K562 (cell line): Measurements from ENCODE around the gene CYP2C9. TPM values are rescaled to one million over a fixed set of nuclear protein-coding genes. Genes with fewer than 3 reads are reported as not detected.

Experiments
- ATAC-seq: fragments of 200-7000 bp; cut with Tn5 transposase; 3 replicates; pipeline ENCODE4 v1.9.1; 2020; ENCODE audit warnings: moderate library complexity
- BruUV-seq: library from RNA; stranded (reverse); fragments of 400-500 nt; replicated peaks from 2 replicates; lab custom pipeline; 2021; lab: Mats Ljungman, UMichigan
- CTCF ChIA-PET: fragments of 300-600 bp; formaldehyde crosslinking; extraction: SDS; loops from one replicate; lab custom pipeline; 2021; ENCODE audit warnings: low intra/inter-chr PET ratio; lab: Yijun Ruan, JAX
- POLR2A ChIA-PET: fragments of 300-600, 350-650 bp; sonication (Branson Sonifier 250); formaldehyde crosslinking; extraction: SDS; loops from one replicate; lab custom pipeline; 2021; ENCODE audit warnings: antibody characterized with exemption, inconsistent platforms; lab: Yijun Ruan, JAX
- DNase-seq, 4 experiments: peaks; one replicate each; pipeline versions ENCODE4 v3.0.0 to v3.0.0-alpha.2; 2011 to 2018; ENCODE audit warnings: low spot score in 3 of 4, mixed read lengths in 3 of 4; ENCODE audit errors: extremely low read depth in 1 of 4
- FAIRE-seq: peaks from 2 replicates; lab custom pipeline; 2011; peaks lifted over from hg19 to GRCh38; lab: Jason Lieb, UNC
- H2AFZ ChIP-seq: 2 replicates; pipeline ENCODE4 v1.6.0; 2011; ENCODE audit warnings: low read depth, low read length, control low read depth, inconsistent platforms
- H3K27ac ChIP-seq: fragments of 200-600 bp; 3 replicates; pipeline ENCODE4 v1.8.0; 2011; ENCODE audit warnings: low read depth, mild to moderate bottlenecking, control low read depth, inconsistent platforms, low read length, moderate library complexity, mixed read lengths; ENCODE audit errors: extremely low read depth
- H3K27me3 ChIP-seq, 2 experiments: fragments of 300-600 bp in 1 of 2; 2 replicates in 1 of 2; 3 replicates in 1 of 2; pipeline versions ENCODE4 v1.6.0 to v1.8.0; 2011; ENCODE audit warnings: inconsistent platforms in 2 of 2, low read length in 2 of 2, mild to moderate bottlenecking in 1 of 2, mixed read lengths in 1 of 2, moderate library complexity in 1 of 2; ENCODE audit not compliant: control insufficient read depth in 2 of 2, insufficient read depth in 2 of 2
- H3K36me3 ChIP-seq: fragments of 300-600 bp; 3 replicates; pipeline ENCODE4 v1.8.0; 2011; ENCODE audit warnings: mild to moderate bottlenecking, low read length, inconsistent platforms; ENCODE audit not compliant: control insufficient read depth, insufficient read depth
- H3K4me1 ChIP-seq, 2 experiments: fragments of 200-600 bp in 1 of 2; replicated peaks in 1 of 2; 2 replicates in 1 of 2; 3 replicates in 1 of 2; pipeline versions ENCODE4 v1.5.1 to v1.8.0; 2011; ENCODE audit warnings: inconsistent platforms in 2 of 2, low read length in 2 of 2, mild to moderate bottlenecking in 1 of 2, mixed read lengths in 1 of 2, moderate library complexity in 1 of 2; ENCODE audit not compliant: control insufficient read depth in 2 of 2, insufficient read depth in 2 of 2
- H3K4me2 ChIP-seq: 2 replicates; pipeline ENCODE4 v1.6.1; 2011; ENCODE audit warnings: low read length, control low read depth, inconsistent platforms, mixed read lengths; ENCODE audit not compliant: insufficient read depth
- H3K4me3 ChIP-seq: fragments of 200-600 bp; sonication (generic), shearing (Covaris generic); 2 replicates; pipeline ENCODE4 v1.5.1; 2016; ENCODE audit warnings: control low read depth, inconsistent platforms
- H3K79me2 ChIP-seq: fragments of 200-600 bp; 3 replicates; pipeline ENCODE4 v1.8.0; 2011; ENCODE audit warnings: low read length, inconsistent platforms; ENCODE audit not compliant: control insufficient read depth, insufficient read depth
- H3K9ac ChIP-seq, 2 experiments: 2 replicates each; pipeline versions ENCODE4 v1.6.0 to v1.6.1; 2011; ENCODE audit warnings: low read depth in 2 of 2, low read length in 2 of 2, control low read depth in 1 of 2, inconsistent platforms in 1 of 2, mild to moderate bottlenecking in 1 of 2, mixed read lengths in 1 of 2; ENCODE audit not compliant: insufficient read depth in 1 of 2
- H3K9me1 ChIP-seq: one replicate; pipeline ENCODE4 v1.6.0; 2011; ENCODE audit warnings: inconsistent platforms, mild to moderate bottlenecking, low read length, moderate library complexity; ENCODE audit not compliant: control insufficient read depth, insufficient read depth
- H3K9me3 ChIP-seq: replicated peaks from 2 replicates; pipeline ENCODE4 v1.5.1; 2011; ENCODE audit warnings: low read depth, low read length, inconsistent platforms; ENCODE audit not compliant: control insufficient read depth, insufficient read depth
- H4K20me1 ChIP-seq: replicated peaks from 2 replicates; pipeline ENCODE4 v1.6.1; 2011; ENCODE audit warnings: low read length, inconsistent platforms, mixed read lengths; ENCODE audit not compliant: control insufficient read depth, insufficient read depth
- ARID1B ChIP-seq: fragments of 450-650 bp; IDR thresholded peaks from 2 replicates; pipeline ENCODE4 v1.6.1; 2016; ENCODE audit warnings: antibody characterized with exemption, mild to moderate bottlenecking, inconsistent platforms
- CHCHD3 ChIP-seq: fragments of 250-450 bp; sonication (Bioruptor Pico); IDR thresholded peaks from 2 replicates; pipeline ENCODE4 v2.1.2; 2022; ENCODE audit warnings: mild to moderate bottlenecking
- FOXJ3 ChIP-seq: sonication (generic); formaldehyde crosslinking; IDR thresholded peaks from 2 replicates; pipeline ENCODE4 v1.4.0; 2020; ENCODE audit warnings: mild to moderate bottlenecking, missing genetic modification reagents
- GABPB2 ChIP-seq: fragments of 250-450 bp; sonication (Bioruptor Pico); conservative IDR thresholded peaks from 2 replicates; pipeline ENCODE4 v1.5.1; 2021; ENCODE audit warnings: mild to moderate bottlenecking
- GATAD2B ChIP-seq: fragments of 450-650 bp; IDR thresholded peaks from 2 replicates; pipeline ENCODE4 v1.6.1; 2017; ENCODE audit warnings: mild to moderate bottlenecking, borderline replicate concordance
- HCFC1 ChIP-seq: IDR thresholded peaks from 2 replicates; pipeline ENCODE4 v1.6.1; 2012; ENCODE audit warnings: low read depth, low read length, improper control_type of control experiment
- NBN ChIP-seq: fragments of 450-650 bp; IDR thresholded peaks from 2 replicates; pipeline ENCODE4 v1.6.1; 2016; ENCODE audit warnings: low read depth, mild to moderate bottlenecking
- PATZ1 ChIP-seq: fragments of 250-450 bp; sonication (Bioruptor Pico); IDR thresholded peaks from 2 replicates; pipeline ENCODE4 v1.5.0; 2020; ENCODE audit warnings: mild to moderate bottlenecking, borderline replicate concordance
- POLR2B ChIP-seq: fragments of 450-650 bp; IDR thresholded peaks from 2 replicates; pipeline ENCODE4 v1.6.1; 2018; ENCODE audit warnings: low read depth; ENCODE audit not compliant: partially characterized antibody
- SAFB2 ChIP-seq: fragments of 200-400 bp; formaldehyde crosslinking; IDR thresholded peaks from 2 replicates; pipeline ENCODE4 v1.6.1; 2018; ENCODE audit warnings: borderline replicate concordance, low read length, low read depth, moderate library complexity; ENCODE audit not compliant: severe bottlenecking
- SIN3A ChIP-seq, 2 experiments: fragments of 150-350 bp in 1 of 2; IDR thresholded peaks; 2 replicates each; pipeline ENCODE4 v1.6.1; 2011 to 2016; ENCODE audit warnings: borderline replicate concordance in 2 of 2, low read depth in 2 of 2, low read length in 2 of 2, mild to moderate bottlenecking in 2 of 2, moderate library complexity in 2 of 2; ENCODE audit not compliant: control insufficient read depth in 1 of 2
- SMARCE1 ChIP-seq: fragments of 450-650 bp; IDR thresholded peaks from 2 replicates; pipeline ENCODE4 v1.7.1; 2016; ENCODE audit warnings: mild to moderate bottlenecking
- STAG1 ChIP-seq: sonication (generic); formaldehyde crosslinking; IDR thresholded peaks from 2 replicates; pipeline ENCODE4 v1.5.0; 2020; ENCODE audit warnings: missing genetic modification reagents, borderline replicate concordance
- U2AF1 ChIP-seq: fragments of 200-400 bp; formaldehyde crosslinking; optimal IDR thresholded peaks from 2 replicates; pipeline ENCODE3; 2017; ENCODE audit warnings: mild to moderate bottlenecking, low read depth, low read length, moderate library complexity
- UBTF ChIP-seq, 2 experiments: IDR thresholded peaks; 2 replicates each; pipeline ENCODE4 v1.6.1; 2012; ENCODE audit warnings: improper control_type of control experiment in 2 of 2, low read depth in 2 of 2, low read length in 2 of 2, borderline replicate concordance in 1 of 2
- ZFP91 ChIP-seq: sonication (generic); formaldehyde crosslinking; IDR thresholded peaks from 2 replicates; pipeline ENCODE4 v1.8.0; 2022; ENCODE audit warnings: mild to moderate bottlenecking, missing genetic modification reagents
- ZKSCAN1 ChIP-seq: fragments of 150-350 bp; IDR thresholded peaks from 2 replicates; pipeline ENCODE4 v1.6.1; 2016; ENCODE audit warnings: low read depth, low read length
- WGBS: fragments of 100-300 bp; shearing (Covaris generic); methylation state at CpG from one replicate; pipeline ENCODE4 v1.1.6; 2016; ENCODE audit warnings: low coverage, mixed read lengths; ENCODE audit not compliant: insufficient coverage; ENCODE audit errors: missing lambda C conversion rate; 5-methylcytosine and 5-hydroxymethylcytosine counted together
- in situ Hi-C: fragments of 300-500 bp; cut with MboI; formaldehyde crosslinking; loops from 4 replicates; pipeline ENCODE4 v1.15.0; 2018; ENCODE audit warnings: inconsistent platforms, mixed read lengths
- intact Hi-C: fragments of 100-400 bp; cut with micrococcal nuclease; formaldehyde crosslinking; loops from 2 replicates; pipeline ENCODE4 v1.14.2; 2022
- polyA plus RNA-seq, 8 experiments: library from polyadenylated mRNA; depleted of rRNA in 4 of 8; stranded (reverse) in 5 of 8; unstranded in 3 of 8; fragments of >200 nt; fragmentation: Nextera tagmentation in 2 of 8; fragmentation: Illumina TruSeq in 1 of 8; extraction: Ambion mirVana in 2 of 8; extraction: Trizol in 1 of 8; gene quantifications; 2 replicates each; pipeline versions ENCODE4 v1.2.1 to v1.2.3, GENCODE V29; 2011 to 2014; ENCODE audit warnings: inconsistent platforms in 1 of 8, missing spikeins in 1 of 8
- total RNA-seq, 7 experiments: library from RNA; depleted of rRNA in 6 of 7; stranded (reverse); fragments of >200 nt in 6 of 7; fragmentation: Illumina TruSeq in 2 of 7; extraction: Trizol in 2 of 7; gene quantifications; 2 replicates each; pipeline versions ENCODE4 v1.2.1 to v1.2.3, GENCODE V29; 2011 to 2021; ENCODE audit warnings: low replicate concordance in 1 of 7

Gene CYP2C9
- total and polyA plus RNA-seq, 9 of the 15 experiments (the other 6 are each of a cell fraction or from before 2014, with no cell fraction given): 0.22 TPM; not detected in 8

GRCh38 chr10:95026461-95026860, 88.0 kb downstream of the CYP2C9 start:
- TF ChIP-seq HCFC1 (no peak), PATZ1 (CRISPR knock-in tag) (no peak), FOXJ3 (no peak), SIN3A (IDR thresholded peaks at IDR 0.05; ENCODE audit: borderline replicate concordance in 2 of 2, control insufficient read depth in 1 of 2, low read depth in 2 of 2, low read length in 2 of 2) (no peak), GATAD2B (no peak), GABPB2 (CRISPR knock-in tag) (no peak), U2AF1 (no peak), SMARCE1 (no peak), POLR2B (no peak), STAG1 (no peak), UBTF (IDR thresholded peaks at IDR 0.05; ENCODE audit: borderline replicate concordance in 1 of 2, low read depth in 2 of 2, low read length in 2 of 2) (no peak), NBN (no peak), SAFB2 (no peak), ARID1B (no peak), CHCHD3 (CRISPR knock-in tag) (no peak), ZFP91 (no peak), ZKSCAN1 (no peak)
- TF ChIP-seq, all 486 proteins: peak for 0

More at GRCh38 chr10:95026461-95026860, 88.0 kb downstream of the CYP2C9 start:
- BruUV-seq: no TSS peak
- no peak overlapping the region for H2AFZ ChIP-seq
- DNase-seq: no peak
- H3K4me1 ChIP-seq: no peaks in the 10 kb centered on the region
- H3K27me3 ChIP-seq: no peaks in the 10 kb centered on the region
- H3K9me1 ChIP-seq: no peaks in the 10 kb centered on the region
- no peak for ATAC-seq
- WGBS: 0% methylated on average over 2 of the region's 2 CpGs
- FAIRE-seq: no peak
- intact Hi-C loops: no loop called here
- no peaks in the 10 kb centered on the region for H3K36me3 ChIP-seq
- H3K27ac ChIP-seq: no peak overlapping the region
- H3K9me3 ChIP-seq: no peaks in the 10 kb centered on the region
- no peak overlapping the region for H3K4me2 ChIP-seq
- no peaks in the 10 kb centered on the region for H3K79me2 ChIP-seq
- ChIA-PET POLR2A (interaction anchor here (0.9 kb wide), 1 partner anchor 13 kb away, joined by 3 read pairs; no protein-coding TSS in a partner anchor), CTCF (no interaction called here)
- H3K9ac ChIP-seq: no peak overlapping the region
- in situ Hi-C loops: no loop called here
- H4K20me1 ChIP-seq: no peaks in the 10 kb centered on the region
- no peak overlapping the region for H3K4me3 ChIP-seq
